H1 (cell line): ENCODE measurements around the gene FNDC1. TPM values are rescaled to one million over a fixed set of nuclear protein-coding genes. Genes with fewer than 3 reads are reported as not detected.

Source experiments
- ATF2 ChIP-seq: IDR thresholded peaks from 2 replicates; pipeline ENCODE4 v1.6.1; 2012; ENCODE audit warnings: low read length, inconsistent platforms
- BACH1 ChIP-seq: IDR thresholded peaks from 2 replicates; pipeline ENCODE4 v1.6.1; 2012; ENCODE audit warnings: low read length, improper control_type of control experiment
- EZH2 ChIP-seq: fragments of 200-600 bp; sonication (generic); IDR thresholded peaks from 2 replicates; pipeline ENCODE4 v1.7.1; 2012; ENCODE audit warnings: low read depth, mild to moderate bottlenecking, moderate library complexity, low read length, inconsistent platforms; ENCODE audit not compliant: severe bottlenecking
- NANOG ChIP-seq: IDR thresholded peaks from 2 replicates; pipeline ENCODE4 v1.6.1; 2011; ENCODE audit warnings: low read length, low read depth, mild to moderate bottlenecking, inconsistent platforms; ENCODE audit not compliant: insufficient read depth, poor library complexity, severe bottlenecking
- NRF1 ChIP-seq: IDR thresholded peaks from 2 replicates; pipeline ENCODE4 v1.6.1; 2011; ENCODE audit warnings: mild to moderate bottlenecking, low read depth, low read length, improper control_type of control experiment
- POU5F1 ChIP-seq: IDR thresholded peaks from 2 replicates; pipeline ENCODE4 v1.6.1; 2011; ENCODE audit warnings: low read depth, mild to moderate bottlenecking, low read length, moderate library complexity
- RXRA ChIP-seq: IDR thresholded peaks from 2 replicates; pipeline ENCODE4 v1.6.1; 2011; ENCODE audit warnings: low read depth, mild to moderate bottlenecking, low read length, moderate library complexity; ENCODE audit not compliant: insufficient read depth
- SRF ChIP-seq: IDR thresholded peaks from 2 replicates; pipeline ENCODE4 v1.6.1; 2011; ENCODE audit warnings: mild to moderate bottlenecking, low read depth, low read length, moderate library complexity
- TAF1 ChIP-seq: IDR thresholded peaks from 2 replicates; pipeline ENCODE4 v1.6.1; 2011; ENCODE audit warnings: mild to moderate bottlenecking, low read depth, low read length
- TEAD4 ChIP-seq: IDR thresholded peaks from 2 replicates; pipeline ENCODE4 v1.6.1; 2012; ENCODE audit warnings: low read depth, low read length, inconsistent platforms, mixed read lengths
- polyA plus RNA-seq, 7 experiments: library from polyadenylated mRNA; depleted of rRNA in 3 of 7; stranded (reverse) in 5 of 7; unstranded in 2 of 7; fragments of >200 nt in 5 of 7; fragments of 200-250 nt in 2 of 7; gene quantifications; 1 replicate in 5 of 7; 2 replicates in 1 of 7; 4 replicates in 1 of 7; pipeline versions ENCODE4 v1.2.1 to v1.2.3, GENCODE V29; 2011 to 2013; ENCODE audit warnings: missing spikeins in 2 of 7, mixed read lengths in 2 of 7
- total RNA-seq: library from RNA; stranded (reverse); fragmentation: NEBNext Ultra II Directional; extraction: Animal tissue kit (Norgen Biotek cat#: 25700); gene quantifications from 2 replicates; pipeline ENCODE4 v1.2.1, GENCODE V29; 2021

Gene FNDC1
- total and polyA plus RNA-seq, 2 of the 8 experiments (the other 6 are each of a cell fraction or from before 2014, with no cell fraction given), result 0.06 to 0.30 TPM

GRCh38 chr6:159260208-159260607 is 91.0 kb downstream of the FNDC1 start (continued):
- TF ChIP-seq RXRA (no peak), TEAD4 (no peak), EZH2 (no peak), SRF (no peak), BACH1 (no peak), NANOG (no peak), TAF1 (no peak), ATF2 (no peak), NRF1 (no peak), POU5F1 (no peak)
